Fibroblast of the aortic adventitia (primary cell): Measurements from ENCODE around the gene ARMC7. TPM values are rescaled to one million over a fixed set of nuclear protein-coding genes. Genes with fewer than 3 reads are reported as not detected.
A peak's percentile ranks its signal among the peaks of the same experiment; 100 is the strongest.

Experiments used
- DNase-seq: peaks from one replicate; pipeline ENCODE4 v3.0.0-alpha.2; 2010; ENCODE audit warnings: low read depth
- H3K4me3 ChIP-seq: 2 replicates; pipeline ENCODE4 v1.5.1; 2011; ENCODE audit warnings: low read depth, mild to moderate bottlenecking, control low read depth, low read length, moderate library complexity
- CTCF ChIP-seq: IDR thresholded peaks from 2 replicates; pipeline ENCODE4 v1.5.1; 2011; ENCODE audit warnings: mild to moderate bottlenecking, low read length, control low read depth, inconsistent platforms; ENCODE audit not compliant: insufficient read depth
- total RNA-seq: library from RNA; depleted of rRNA; stranded (reverse); fragments of >200 nt; gene quantifications from 2 replicates; pipeline ENCODE4 v1.2.3, GENCODE V29; 2012; ENCODE audit warnings: low replicate concordance

ARMC7 gene
- total RNA-seq, 1 donor: 3.4 TPM

GRCh38 chr17:75091855-75092327 is 17.9 kb upstream of the ARMC7 start:
- no peak overlapping the region for H3K4me3 ChIP-seq
- DNase-seq: no peak
- no peak for TF ChIP-seq CTCF

- no peak for DNase-seq
- H3K4me3 ChIP-seq: no peak overlapping the region
- no peak for TF ChIP-seq CTCF
Measured at GRCh38 chr17:75093548-75094158, 16.1 kb upstream of the ARMC7 start.

- no peak for DNase-seq
- no peak overlapping the region for H3K4me3 ChIP-seq
- TF ChIP-seq CTCF: no peak
Measured at GRCh38 chr17:75094871-75095399, 14.8 kb upstream of the ARMC7 start.

- peak; percentile 59 for DNase-seq
- no peak overlapping the region for H3K4me3 ChIP-seq
Measured at GRCh38 chr17:75096082-75096625, 13.6 kb upstream of the ARMC7 start.

GRCh38 chr17:75097865-75098264 is 11.9 kb upstream of the ARMC7 start:
- no peak for DNase-seq
- no peak overlapping the region for H3K4me3 ChIP-seq
- no peak for TF ChIP-seq CTCF

More at GRCh38 chr17:75096082-75096625, 13.6 kb upstream of the ARMC7 start:
- TF ChIP-seq CTCF: no peak

- H3K4me3 ChIP-seq: no peak overlapping the region
- no peak for TF ChIP-seq CTCF
- no peak for DNase-seq
Measured at GRCh38 chr17:75098861-75099260, 10.9 kb upstream of the ARMC7 start.
